ENCODE results near the gene ARID1A.
A peak's percentile ranks its signal among the peaks of the same experiment; 100 is the strongest.

The ARID1A gene

DNA sequence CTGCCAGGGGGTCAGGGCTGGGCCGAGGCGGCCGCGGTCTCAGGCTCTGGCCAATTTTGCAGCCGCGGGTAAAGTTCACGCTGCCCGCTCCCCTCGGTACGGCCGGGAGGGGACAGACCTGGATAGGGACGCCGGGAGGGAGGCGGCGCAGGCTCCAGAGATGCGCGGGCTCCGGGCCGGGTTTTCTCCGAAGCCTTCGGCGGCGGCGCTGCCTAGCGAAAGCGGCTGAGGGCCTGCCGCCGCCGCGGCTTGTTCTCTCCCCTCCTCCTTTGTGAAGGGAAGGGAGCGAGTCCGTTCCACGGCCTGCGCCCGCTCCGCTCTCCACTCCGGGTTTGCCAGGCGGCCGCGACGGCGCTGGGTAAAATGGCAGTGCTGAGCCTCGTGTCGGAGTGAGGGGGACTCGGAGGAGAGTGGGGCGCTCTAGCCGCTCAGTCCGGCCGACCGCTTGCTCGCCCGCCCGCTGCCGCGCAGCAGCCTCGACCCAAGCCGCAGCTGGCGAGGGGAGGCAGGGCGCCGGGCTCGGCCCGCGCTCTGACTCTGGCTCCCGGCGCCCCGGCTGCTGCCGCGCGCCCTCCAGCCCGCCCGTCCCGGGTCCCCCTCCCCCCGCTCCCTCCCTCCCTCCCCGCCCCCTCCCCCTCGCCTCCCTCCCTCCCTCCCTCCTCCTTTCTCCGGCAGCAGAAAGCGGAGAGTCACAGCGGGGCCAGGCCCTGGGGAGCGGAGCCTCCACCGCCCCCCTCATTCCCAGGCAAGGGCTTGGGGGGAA lies at the start of gene ARID1A:
ARID1A (plus strand) TSS at position 660 of the 763 bp plus-strand sequence. CDS start 389 bp downstream, outside the sequence.
- peak; percentile 96 to 97 for DNase-seq (ENCODE audit: low read depth in 2 of 2)

DNA sequence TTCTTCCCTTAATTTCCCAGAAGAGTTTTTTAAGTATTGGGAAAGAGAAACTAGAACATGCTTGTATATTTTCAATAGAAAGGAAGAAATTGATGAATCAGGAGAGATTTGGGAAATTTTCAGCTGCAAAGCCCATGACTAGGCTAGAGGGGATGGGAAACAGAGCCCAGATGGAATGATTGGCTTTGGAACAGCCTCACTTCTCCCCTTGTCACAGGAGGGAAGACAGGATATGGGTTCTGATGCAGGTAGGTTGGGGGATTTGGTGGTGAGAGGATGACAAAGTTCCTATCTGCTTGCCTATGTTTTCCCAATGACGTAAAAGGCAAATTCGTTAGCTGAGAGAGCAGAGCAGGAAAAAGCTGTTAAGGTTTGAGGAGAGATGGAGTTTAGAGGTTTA lies 31.0 kb upstream of the ARID1A start:
- DNase-seq (ENCODE audit: low read depth in 2 of 2): no peak

DNA sequence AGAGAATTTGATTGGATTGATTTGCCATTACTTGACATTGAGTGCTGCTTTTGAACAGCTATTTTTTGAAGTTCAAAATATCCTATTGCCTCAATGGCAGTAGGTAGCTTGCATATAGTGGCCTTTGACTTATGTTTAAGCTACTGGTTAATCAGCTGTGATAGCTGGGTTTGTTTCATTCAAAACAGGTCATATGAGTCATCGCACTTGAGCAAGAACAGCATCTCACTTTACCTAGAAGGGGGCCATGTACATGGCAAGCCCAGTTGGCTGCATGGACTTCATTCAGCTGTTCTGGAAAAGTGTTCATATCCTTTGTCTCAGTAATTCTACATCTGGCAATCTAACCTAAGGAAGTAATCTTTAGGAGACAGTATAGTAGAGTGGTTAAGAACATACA lies 29.0 kb upstream of the ARID1A start:
- no peak for DNase-seq (ENCODE audit: low read depth in 2 of 2)

GRCh38 chr1:26668106-26668786 lies 27.6 kb upstream of the ARID1A start:
- DNase-seq (ENCODE audit: low read depth in 2 of 2): peak in 1 of 2 experiments; percentile 17

DNA sequence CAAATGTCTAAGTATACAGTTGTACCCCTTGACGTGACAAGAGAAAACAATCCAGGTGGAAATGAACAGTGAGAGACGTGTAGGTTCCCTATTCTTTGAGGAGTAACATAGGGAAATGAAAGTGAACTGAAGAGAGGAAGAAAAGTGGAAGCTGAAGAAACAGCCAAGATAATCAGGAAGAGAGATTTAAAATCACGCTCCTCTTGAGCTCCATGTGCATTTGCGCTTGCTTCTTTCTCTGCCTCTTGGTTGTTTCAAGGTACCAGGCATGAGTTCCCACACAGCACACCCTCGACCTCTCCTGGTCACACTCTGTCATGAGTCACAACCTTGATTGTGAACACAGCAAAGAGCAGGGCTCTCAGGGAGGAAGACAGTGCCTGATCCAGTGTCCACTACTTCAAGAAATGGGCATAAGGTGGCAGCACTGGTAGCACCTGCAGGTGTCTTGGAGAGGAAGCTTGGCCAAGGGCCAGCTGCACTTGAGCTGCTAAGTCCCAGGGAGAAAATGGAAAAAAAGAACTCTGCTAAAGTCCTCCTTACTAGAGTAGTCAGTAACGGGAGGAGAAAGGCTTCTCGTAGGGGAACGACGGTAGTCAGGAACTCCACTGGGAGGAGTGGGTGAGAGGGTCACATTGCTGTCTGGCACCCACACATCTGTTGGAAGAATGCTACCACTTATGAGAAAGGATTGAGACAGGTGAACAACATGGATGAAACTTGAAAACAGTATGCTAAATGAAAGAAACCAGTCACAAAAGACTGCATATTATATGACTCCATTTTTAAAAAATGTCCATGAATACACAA lies 18.3 kb upstream of the ARID1A start:
- no peak for DNase-seq (ENCODE audit: low read depth in 2 of 2)

DNA sequence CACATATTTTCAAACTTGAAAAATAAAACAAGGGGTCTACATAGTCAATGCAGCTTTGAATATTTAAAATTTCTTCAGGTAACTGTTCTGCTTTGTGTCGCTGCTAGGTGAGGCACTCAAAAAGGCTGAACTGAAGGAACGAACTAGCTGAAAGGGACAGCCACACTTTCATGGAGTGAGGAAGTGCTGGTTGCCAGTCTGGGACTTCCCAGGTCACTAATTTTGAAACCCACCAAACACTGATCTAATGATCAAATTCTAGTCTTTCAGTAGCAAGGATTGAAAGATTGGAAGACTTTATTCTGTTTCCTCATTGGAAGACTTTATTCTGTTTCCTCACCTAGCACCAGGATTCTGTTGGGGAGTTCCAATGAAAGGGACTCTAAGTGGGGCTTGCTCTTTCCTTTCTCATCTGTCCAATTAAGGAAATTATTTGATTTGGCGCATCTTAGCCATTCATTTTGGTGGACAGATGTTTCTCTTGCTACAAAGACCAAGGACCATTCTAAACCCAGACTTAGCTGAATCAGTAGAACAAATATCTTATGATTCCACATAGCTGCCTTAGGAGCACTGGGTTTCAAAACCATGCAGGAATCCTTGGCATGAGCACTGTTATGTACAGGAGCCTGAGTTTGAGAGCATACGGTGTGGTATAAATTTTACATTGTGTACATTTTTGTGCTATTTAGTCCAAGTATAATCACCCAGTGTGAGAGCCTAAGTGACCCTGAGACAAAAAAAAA lies 10.9 kb upstream of the ARID1A start:
- DNase-seq (ENCODE audit: low read depth in 2 of 2): no peak

DNA sequence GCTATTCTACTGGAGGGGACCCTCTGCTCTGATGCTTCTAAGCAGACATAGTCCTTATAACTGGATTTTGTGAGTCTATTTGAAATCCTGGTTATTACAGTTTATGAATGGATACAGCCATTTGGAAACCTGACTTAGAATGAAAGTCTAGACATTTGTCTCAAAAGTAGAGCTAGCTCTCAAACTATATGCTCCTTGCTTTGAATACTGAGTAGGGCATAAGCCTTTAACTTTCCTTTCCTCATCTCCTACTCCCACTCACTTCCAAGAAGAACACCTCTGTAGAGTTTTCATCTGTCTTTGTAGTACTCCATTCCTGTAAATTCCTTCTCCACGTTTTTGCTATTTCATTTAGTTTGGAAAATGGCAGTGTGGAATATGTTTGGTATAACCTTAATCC lies 9.0 kb upstream of the ARID1A start:
- no peak for DNase-seq (ENCODE audit: low read depth in 2 of 2)

DNA sequence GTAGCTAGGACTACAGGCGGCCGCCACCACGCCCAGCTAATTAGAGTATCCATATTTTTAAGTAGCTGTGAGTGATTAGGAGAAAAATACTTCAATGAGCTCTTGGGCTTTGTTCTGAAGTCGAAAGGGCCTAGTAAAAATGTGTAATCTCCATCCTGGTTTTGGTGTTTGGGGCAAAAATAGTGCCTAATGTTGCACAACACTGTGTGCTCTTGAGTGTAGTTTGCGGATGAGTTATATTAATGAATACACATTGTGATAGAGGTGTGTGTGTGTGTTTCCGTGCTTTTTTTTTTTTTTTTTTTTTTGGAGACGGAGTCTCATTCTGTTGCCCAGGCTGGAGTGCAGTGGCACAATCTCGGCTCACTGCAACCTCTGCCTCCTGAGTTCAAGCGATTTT lies 6.3 kb upstream of the ARID1A start:
- no peak for DNase-seq (ENCODE audit: low read depth in 2 of 2)

- DNase-seq (ENCODE audit: low read depth in 2 of 2): no peak
These were observed 5.7 kb upstream of the ARID1A start for GRCh38 chr1:26690157-26690556.

GRCh38 chr1:26690576-26691031 lies 5.2 kb upstream of the ARID1A start:
- DNase-seq (ENCODE audit: low read depth in 2 of 2): no peak

DNA sequence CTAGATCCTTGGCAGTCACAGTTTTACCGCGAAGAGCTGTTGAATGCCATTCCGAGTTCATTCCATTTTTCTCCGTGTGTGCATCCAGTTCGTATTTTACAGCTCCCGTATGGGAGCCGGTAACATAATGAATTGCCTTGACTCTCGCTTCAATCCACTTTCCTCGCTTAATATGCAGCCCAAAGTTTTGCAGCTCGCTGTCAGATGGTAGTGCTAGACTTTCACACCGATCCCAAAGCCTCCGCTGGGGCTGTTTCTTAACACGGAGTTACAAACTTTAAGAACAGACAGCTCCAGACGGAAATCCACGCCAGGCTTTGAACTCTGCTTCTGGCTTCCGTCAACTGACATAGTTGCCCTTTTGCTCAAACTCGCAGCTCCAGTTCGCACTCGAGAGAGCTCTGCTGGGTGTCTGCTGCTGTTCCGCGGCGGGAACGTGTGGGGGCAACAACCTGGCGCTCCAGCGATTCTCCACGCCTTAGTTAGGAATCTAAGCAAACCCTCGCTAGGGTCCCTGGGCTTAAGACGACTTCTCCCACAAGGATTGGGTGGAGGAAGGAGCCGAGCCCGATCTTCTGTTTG lies 3.5 kb upstream of the ARID1A start:
- peak; percentile 95 for DNase-seq (ENCODE audit: low read depth in 2 of 2)

DNA sequence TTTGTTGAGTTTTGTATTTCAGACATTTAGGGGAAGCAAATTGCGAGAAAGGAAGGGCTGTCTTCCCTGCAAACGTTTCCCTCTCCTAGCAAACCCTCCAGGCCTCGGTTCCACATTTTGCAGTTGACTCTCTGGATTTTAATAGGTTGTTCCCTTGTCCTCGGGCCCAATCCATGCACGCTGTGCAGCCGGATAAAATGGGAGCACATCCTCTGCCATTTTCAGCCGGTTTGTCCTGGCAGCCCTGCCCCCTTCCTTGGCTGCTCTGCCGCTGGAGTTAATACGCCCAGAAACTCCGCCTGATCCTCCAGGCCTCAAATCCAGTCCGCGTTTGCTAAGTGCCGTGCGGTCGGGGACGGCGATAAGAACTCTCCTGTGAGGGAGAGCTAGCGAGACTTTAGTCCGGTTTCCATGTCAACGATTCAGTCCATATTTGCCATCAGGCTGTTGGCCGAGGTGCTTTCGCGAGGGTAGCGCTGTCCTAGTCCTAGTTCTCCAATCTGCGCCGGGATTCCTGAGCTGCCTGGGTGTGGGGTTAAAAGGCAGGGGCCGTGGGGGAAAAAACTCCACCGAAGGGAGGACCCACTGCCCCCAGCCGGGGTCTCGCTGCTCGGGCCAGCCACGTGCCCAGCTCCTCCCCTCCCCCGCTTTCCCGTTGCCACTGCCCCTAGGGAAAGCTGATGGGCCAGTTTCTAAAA lies 2.9 kb upstream of the ARID1A start:
- peak; percentile 97 to 98 for DNase-seq (ENCODE audit: low read depth in 2 of 2)

- DNase-seq (ENCODE audit: low read depth in 2 of 2): no peak
These were observed 1.9 kb upstream of the ARID1A start for GRCh38 chr1:26693599-26694572.

DNA sequence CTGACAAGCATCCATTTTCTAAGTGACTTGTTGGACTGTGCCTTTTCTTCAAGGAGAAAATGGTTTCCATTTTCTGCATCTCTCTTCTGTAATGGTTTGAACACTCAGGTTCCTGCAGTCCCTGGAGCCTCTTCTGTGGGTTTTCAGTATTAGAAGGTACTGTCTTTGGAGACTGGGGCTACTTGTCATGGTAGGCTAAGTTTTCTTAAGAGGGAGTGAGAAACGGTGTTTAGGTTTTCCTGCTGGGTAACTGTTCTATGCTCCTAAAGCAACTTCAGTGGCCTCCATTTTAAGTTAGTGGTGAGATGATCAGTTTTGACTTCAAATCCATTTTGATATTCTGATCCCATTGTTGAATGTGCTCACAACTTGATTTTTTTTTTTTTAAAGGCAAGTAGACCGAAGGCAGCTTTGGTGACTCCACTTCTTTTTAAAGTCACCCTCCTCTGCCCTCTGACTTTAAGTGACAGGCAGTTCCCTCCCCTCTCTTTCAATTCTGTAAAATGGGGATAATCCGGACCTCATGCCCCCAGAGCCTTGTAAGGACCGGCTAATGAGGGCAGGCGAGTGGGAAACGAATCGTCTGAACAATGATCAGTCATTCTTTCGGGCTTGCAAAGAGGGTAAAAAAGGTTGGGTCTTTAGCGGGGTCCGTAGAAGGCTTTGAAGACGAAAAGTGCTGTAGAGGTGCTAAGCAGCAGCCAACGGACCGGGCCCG lies 1.0 kb upstream of the ARID1A start:
- DNase-seq (ENCODE audit: low read depth in 2 of 2): no peak

- DNase-seq (ENCODE audit: low read depth in 2 of 2): no peak
These were observed 371 bp downstream of the ARID1A start for GRCh38 chr1:26696119-26696653.

- no peak for DNase-seq (ENCODE audit: low read depth in 2 of 2)
These were observed 1.0 kb downstream of the ARID1A start for GRCh38 chr1:26696654-26697430.

DNA sequence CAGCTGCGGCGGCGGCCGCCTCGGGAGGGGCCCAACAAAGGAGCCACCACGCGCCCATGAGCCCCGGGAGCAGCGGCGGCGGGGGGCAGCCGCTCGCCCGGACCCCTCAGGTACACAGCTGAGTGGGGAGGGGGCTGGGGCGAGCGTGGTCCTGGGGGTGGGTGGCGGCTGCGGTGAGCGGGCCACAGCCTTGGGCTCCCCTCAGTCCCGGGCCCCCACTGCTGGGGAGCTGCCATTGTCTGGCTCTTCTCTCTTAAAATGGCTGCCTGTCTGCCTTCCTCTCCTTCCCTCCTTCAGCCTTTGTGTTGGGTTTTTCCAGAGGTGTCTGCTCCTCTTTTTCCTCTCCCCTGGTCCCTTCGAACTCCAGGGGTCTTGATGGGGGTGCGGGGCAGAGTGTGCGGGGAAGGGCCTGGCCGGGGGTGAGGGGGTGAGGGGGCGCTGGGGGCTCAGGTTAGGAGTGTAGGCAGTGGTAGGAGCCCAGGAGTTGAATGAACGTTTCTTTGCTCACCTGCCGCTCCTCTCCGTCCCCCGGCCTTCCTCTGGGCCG lies 1.7 kb downstream of the ARID1A start:
- DNase-seq (ENCODE audit: low read depth in 2 of 2): no peak
